Measurements from ENCODE around the gene STRIT1.

Gene STRIT1

GRCh38 chr3:155332716-155333115 lies 39.2 kb upstream of the STRIT1 start:
- no peak for TF ChIP-seq CTCF (IDR thresholded peaks at IDR 0.05; ENCODE audit: low read depth, low read length)

GRCh38 chr3:155331078-155331477 lies 37.6 kb upstream of the STRIT1 start:
- H3K4me3 ChIP-seq (replicated peaks in 1 of 2; ENCODE audit: low read depth in 2 of 2, low read length in 2 of 2), result no peak overlapping the region
- DNase-seq (ENCODE audit: low read depth in 2 of 2), result no peak

More at GRCh38 chr3:155332716-155333115, 39.2 kb upstream of the STRIT1 start:
- no peak for DNase-seq (ENCODE audit: low read depth in 2 of 2)
- H3K4me3 ChIP-seq (replicated peaks in 1 of 2; ENCODE audit: low read depth in 2 of 2, low read length in 2 of 2), result no peak overlapping the region

GRCh38 chr3:155330370-155330769 lies 36.9 kb upstream of the STRIT1 start:
- no peak overlapping the region for H3K4me3 ChIP-seq (replicated peaks in 1 of 2; ENCODE audit: low read depth in 2 of 2, low read length in 2 of 2)
- no peak for TF ChIP-seq CTCF (IDR thresholded peaks at IDR 0.05; ENCODE audit: low read depth, low read length)
- DNase-seq (ENCODE audit: low read depth in 2 of 2), result no peak

More at GRCh38 chr3:155331078-155331477, 37.6 kb upstream of the STRIT1 start:
- no peak for TF ChIP-seq CTCF (IDR thresholded peaks at IDR 0.05; ENCODE audit: low read depth, low read length)

GRCh38 chr3:155329513-155330048 lies 36.1 kb upstream of the STRIT1 start:
- H3K4me3 ChIP-seq (replicated peaks in 1 of 2; ENCODE audit: low read depth in 2 of 2, low read length in 2 of 2), result no peak overlapping the region
- no peak for DNase-seq (ENCODE audit: low read depth in 2 of 2)
- TF ChIP-seq CTCF (IDR thresholded peaks at IDR 0.05; ENCODE audit: low read depth, low read length), result no peak

DNA sequence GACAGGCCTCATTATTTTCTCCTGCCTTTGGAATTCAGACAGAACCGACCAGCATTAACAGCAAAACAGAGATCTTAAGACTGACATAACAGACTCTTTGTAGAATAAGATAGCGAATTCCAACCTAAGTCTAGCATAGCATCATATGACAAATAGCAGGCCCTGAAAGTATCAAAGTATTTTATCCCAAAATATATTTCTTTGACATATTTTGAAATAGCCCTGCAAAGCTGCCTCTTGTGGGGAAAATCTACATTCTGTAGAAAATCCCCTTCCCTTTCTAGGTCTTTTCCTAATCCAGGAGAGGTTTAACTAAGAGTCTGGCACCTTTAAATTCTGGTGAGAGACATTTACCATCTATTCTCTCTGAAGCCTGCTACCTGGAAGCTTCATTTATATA lies 34.4 kb upstream of the STRIT1 start:
- DNase-seq (ENCODE audit: low read depth in 2 of 2), result no peak
- no peak overlapping the region for H3K4me3 ChIP-seq (replicated peaks in 1 of 2; ENCODE audit: low read depth in 2 of 2, low read length in 2 of 2)
- no peak for TF ChIP-seq CTCF (IDR thresholded peaks at IDR 0.05; ENCODE audit: low read depth, low read length)

GRCh38 chr3:155327430-155327829 lies 33.9 kb upstream of the STRIT1 start:
- no peak for TF ChIP-seq CTCF (IDR thresholded peaks at IDR 0.05; ENCODE audit: low read depth, low read length)
- no peak for DNase-seq (ENCODE audit: low read depth in 2 of 2)
- no peak overlapping the region for H3K4me3 ChIP-seq (replicated peaks in 1 of 2; ENCODE audit: low read depth in 2 of 2, low read length in 2 of 2)

- no peak for DNase-seq (ENCODE audit: low read depth in 2 of 2)
- H3K4me3 ChIP-seq (replicated peaks in 1 of 2; ENCODE audit: low read depth in 2 of 2, low read length in 2 of 2), result no peak overlapping the region
- TF ChIP-seq CTCF (IDR thresholded peaks at IDR 0.05; ENCODE audit: low read depth, low read length), result no peak
These were observed 33.4 kb upstream of the STRIT1 start for GRCh38 chr3:155326901-155327300.

Measured in cardiac fibroblast (primary cell).